NCI-H226 (cell line): ENCODE data around the gene CFHR3.
A peak's percentile ranks its signal among the peaks of the same experiment; 100 is the strongest.
"Not testable (repeated sequence)": the region's sequence is repeated elsewhere in the genome, so short reads cannot be mapped to it uniquely, and the experiment has no call there.

Experiments
- DNase-seq: peaks from one replicate; pipeline ENCODE4 v3.0.0-alpha.2; 2015

Gene CFHR3

GRCh38 chr1:196774603-196775002, at the start of gene CFHR3:
Gene CFHR3 (plus strand): TSS chr1:196774840. CDS start chr1:196774887, 47 bp downstream.
- DNase-seq = no peak

GRCh38 chr1:196732526-196732925, 42.1 kb upstream of the CFHR3 start:
- DNase-seq = no peak

- no peak for DNase-seq
Observed at GRCh38 chr1:196733091-196733970, 41.3 kb upstream of the CFHR3 start.

GRCh38 chr1:196734006-196734405, 40.6 kb upstream of the CFHR3 start:
- DNase-seq = no peak

- DNase-seq = no peak
Observed at GRCh38 chr1:196734460-196734859, 40.2 kb upstream of the CFHR3 start.

- DNase-seq = no peak
Observed at GRCh38 chr1:196738730-196739129, 35.9 kb upstream of the CFHR3 start.

- peak; percentile 7 for DNase-seq
Observed at GRCh38 chr1:196743244-196743643, 31.4 kb upstream of the CFHR3 start.

- DNase-seq = not testable (repeated sequence)
Observed at GRCh38 chr1:196765019-196765740, 9.5 kb upstream of the CFHR3 start.

- not testable (repeated sequence) for DNase-seq
Observed at GRCh38 chr1:196769823-196770222, 4.8 kb upstream of the CFHR3 start.

- no peak for DNase-seq
Observed at GRCh38 chr1:196773713-196774112, 927 bp upstream of the CFHR3 start.

- DNase-seq = no peak
Observed at GRCh38 chr1:196774175-196774574, 465 bp upstream of the CFHR3 start.

GRCh38 chr1:196777603-196778002, 3.0 kb downstream of the CFHR3 start:
- no peak for DNase-seq

GRCh38 chr1:196779093-196779492, 4.5 kb downstream of the CFHR3 start:
- DNase-seq = no peak

- DNase-seq = not testable (repeated sequence)
Observed at GRCh38 chr1:196791252-196791651, 16.6 kb downstream of the CFHR3 start.

- not testable (repeated sequence) for DNase-seq
Observed at GRCh38 chr1:196794103-196794502, 19.5 kb downstream of the CFHR3 start.

- no peak for DNase-seq
Observed at GRCh38 chr1:196797891-196798290, 23.3 kb downstream of the CFHR3 start.

GRCh38 chr1:196801920-196802319, 27.3 kb downstream of the CFHR3 start:
- DNase-seq = not testable (repeated sequence)

GRCh38 chr1:196808529-196809235, 34.0 kb downstream of the CFHR3 start:
- no peak for DNase-seq

GRCh38 chr1:196817442-196817841, 42.8 kb downstream of the CFHR3 start:
- not testable (repeated sequence) for DNase-seq

- not testable (repeated sequence) for DNase-seq
Observed at GRCh38 chr1:196819531-196819930, 44.9 kb downstream of the CFHR3 start, which contains the start of gene CFHR1. Gene CFHR1 (plus strand): TSS chr1:196819731. CDS start chr1:196819845, 114 bp downstream.

GRCh38 chr1:196827860-196828259, 53.2 kb downstream of the CFHR3 start:
- peak; percentile 1 for DNase-seq
